HuH-7.5 (cell line): Measurements from ENCODE around the gene ROR1.

Source experiments
- DNase-seq: peaks from one replicate; pipeline ENCODE4 v3.0.0; 2011; ENCODE audit warnings: low spot score

ROR1 gene

DNA sequence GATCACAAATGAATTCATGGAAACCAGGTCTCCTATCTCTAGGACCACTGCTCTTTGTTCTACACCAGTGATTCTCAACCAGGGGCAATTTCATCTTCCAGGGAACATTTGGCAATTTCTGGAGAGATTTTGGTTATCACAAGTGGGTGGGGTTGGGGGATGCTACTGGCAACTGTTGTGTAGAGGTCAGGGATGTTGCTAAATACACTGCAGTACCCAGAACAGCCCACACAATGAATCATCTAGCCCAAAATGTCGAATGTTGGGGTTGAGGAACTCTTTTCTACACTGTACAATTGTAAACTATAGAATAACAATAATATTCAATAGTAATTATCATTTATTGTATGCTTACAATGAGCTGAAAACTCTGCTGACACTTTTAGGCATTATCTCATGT, 373.9 kb downstream of the ROR1 start:
- DNase-seq, result no peak

GRCh38 chr1:64150266-64150665, 376.4 kb downstream of the ROR1 start:
- no peak for DNase-seq

GRCh38 chr1:64150729-64151230, 377.0 kb downstream of the ROR1 start:
- no peak for DNase-seq

GRCh38 chr1:64155278-64155677, 381.5 kb downstream of the ROR1 start:
- DNase-seq, result no peak

- DNase-seq, result no peak
Observed at GRCh38 chr1:64161357-64161941, 387.6 kb downstream of the ROR1 start.

DNA sequence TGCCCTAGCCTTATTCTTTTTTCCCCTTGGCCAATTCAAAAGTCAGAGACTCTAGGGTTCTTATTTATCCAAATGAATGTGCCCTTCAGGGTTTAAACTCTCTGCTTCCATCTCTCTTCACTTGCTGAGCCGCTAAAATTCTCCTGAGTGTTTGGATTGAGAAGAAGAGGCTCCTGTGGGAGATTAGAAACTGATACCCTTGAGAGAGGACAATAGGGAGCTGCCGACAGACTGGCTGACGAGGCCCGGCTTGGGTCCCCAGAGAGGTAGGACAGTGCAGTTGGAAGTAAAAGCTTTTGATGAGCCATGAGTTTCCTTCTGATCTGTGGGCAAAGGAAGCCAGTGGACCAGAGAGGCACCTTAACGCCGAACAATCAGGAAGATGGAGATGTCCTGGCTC, 388.3 kb downstream of the ROR1 start:
- no peak for DNase-seq

- DNase-seq, result no peak
Observed at GRCh38 chr1:64162804-64163203, 389.0 kb downstream of the ROR1 start.

- DNase-seq, result no peak
Observed at GRCh38 chr1:64163431-64163830, 389.6 kb downstream of the ROR1 start.

DNA sequence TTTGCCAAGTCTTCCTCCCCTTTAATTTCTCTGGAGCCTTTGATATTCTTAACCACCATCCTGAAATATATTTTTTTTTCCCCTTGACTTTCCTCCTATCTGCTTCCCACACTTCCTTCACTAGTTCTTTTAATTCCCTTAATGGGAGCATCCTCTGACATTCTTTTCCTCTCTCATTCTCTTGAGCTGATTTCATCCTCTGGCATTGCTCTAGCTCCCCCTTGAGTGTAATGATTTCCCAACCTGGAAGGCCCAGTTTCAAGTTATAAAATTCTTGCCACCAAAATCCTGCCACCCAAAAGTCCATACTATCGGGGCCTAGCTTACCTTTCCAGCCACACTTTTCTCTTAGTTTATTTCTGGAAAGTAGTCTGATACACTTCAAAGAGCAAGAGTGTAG, 390.2 kb downstream of the ROR1 start:
- DNase-seq, result no peak

GRCh38 chr1:64166629-64167028, 392.8 kb downstream of the ROR1 start:
- no peak for DNase-seq

- DNase-seq, result no peak
Observed at GRCh38 chr1:64167176-64167575, 393.4 kb downstream of the ROR1 start.

GRCh38 chr1:64171246-64171645, 397.4 kb downstream of the ROR1 start:
- no peak for DNase-seq

DNA sequence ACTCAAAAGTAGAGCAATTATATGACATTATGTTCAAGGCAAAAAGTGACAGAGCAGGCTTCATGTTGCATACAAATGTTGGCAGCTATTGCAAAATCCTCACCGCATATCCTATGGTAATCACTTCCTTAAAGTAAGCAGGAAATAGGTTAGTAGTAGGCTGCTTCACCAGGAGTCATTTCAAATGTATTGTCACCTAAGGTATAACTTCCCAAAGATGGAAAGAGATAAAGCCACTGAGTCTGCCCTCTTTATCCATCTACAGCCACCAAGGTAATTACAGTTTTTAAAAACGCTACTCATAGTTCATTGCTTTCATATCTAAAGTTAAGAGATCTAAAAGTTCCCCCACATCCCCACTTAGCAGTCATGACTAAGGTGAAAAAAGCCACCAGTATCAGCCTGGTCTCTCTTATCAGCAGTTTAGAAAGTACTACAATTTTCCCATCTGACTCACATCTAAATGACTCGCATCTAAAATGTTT, 398.0 kb downstream of the ROR1 start:
- no peak for DNase-seq

GRCh38 chr1:64172458-64172983, 398.7 kb downstream of the ROR1 start:
- no peak for DNase-seq

GRCh38 chr1:64173336-64173940, 399.6 kb downstream of the ROR1 start:
- no peak for DNase-seq

DNA sequence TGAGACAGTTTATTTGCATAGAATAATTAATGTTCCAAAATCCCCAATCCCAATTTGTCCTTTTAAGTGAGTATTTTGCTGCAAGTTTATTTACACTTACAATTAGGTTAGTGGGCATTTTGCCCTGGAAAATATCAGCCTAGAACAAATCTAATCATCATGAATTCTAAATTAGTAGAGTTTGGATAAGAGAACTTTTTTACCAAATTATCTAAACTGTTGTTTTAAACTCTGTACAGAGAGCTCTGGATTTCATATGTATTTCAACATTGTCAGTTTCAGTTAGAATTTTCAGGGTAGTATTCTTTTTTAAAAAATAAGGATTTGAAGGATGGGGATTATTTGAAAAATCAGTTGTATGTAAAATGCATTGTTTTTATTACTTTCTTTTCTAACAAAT, 401.8 kb downstream of the ROR1 start:
- no peak for DNase-seq

DNA sequence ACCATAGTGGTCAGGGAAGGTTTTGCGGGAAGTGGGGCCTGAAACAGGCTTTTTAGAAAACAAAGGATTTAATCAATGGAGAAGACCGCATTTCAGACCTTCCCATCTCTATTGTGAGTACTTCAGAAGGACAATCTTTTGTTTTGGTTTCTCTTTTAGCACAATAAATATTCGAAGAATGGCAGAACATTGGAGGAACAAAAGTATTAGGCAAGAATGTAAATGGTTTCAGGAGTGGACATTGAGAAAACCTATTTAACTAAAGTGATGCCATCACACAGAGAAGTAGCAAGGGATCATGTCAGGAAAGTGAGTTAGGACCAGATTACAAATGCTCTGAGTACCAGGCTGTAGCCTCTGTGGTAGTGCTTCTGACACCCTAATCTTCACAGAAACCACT, 402.8 kb downstream of the ROR1 start:
- DNase-seq, result no peak

- no peak for DNase-seq
Observed at GRCh38 chr1:64179588-64179987, 405.8 kb downstream of the ROR1 start.

- no peak for DNase-seq
Observed at GRCh38 chr1:64182207-64182606, 408.4 kb downstream of the ROR1 start.

GRCh38 chr1:64183395-64184002, 409.7 kb downstream of the ROR1 start:
- no peak for DNase-seq

- no peak for DNase-seq
Observed at GRCh38 chr1:64184003-64184440, 410.2 kb downstream of the ROR1 start.

DNA sequence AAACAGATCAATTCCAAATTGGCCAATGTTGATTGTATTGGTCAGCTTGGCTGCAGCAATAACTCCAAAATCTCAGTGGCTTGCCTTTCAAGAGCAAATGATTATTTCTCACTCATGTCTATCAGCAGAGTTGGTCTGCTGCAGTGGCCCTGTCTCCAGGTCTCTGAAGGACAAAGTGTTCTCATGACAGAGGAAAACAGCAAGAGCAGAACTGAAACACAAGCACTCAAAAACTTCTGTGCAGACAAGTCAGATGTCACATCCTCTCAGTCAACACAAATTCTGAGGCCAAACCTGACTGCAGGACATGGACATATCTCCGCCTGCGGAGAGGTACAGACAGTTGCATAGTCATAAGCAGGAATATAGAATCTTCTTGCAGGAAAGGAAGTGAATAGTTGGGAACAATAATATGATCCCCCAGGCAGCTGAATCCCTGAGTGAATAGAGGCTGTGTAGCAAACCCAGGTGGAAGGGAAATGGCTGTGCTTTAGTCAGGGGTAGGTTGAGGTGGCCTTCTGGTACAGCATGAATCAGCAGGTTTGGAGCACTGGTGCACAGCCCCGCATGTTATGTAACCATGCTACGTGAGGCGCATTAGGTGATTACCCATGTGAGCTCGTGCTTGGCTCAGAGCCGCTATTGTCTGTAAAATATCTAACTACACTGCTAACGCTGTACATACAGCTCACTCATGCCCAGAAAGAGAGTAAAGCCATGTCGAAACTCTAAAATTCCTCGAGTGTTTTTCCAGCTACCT, 412.5 kb downstream of the ROR1 start:
- DNase-seq, result no peak

DNA sequence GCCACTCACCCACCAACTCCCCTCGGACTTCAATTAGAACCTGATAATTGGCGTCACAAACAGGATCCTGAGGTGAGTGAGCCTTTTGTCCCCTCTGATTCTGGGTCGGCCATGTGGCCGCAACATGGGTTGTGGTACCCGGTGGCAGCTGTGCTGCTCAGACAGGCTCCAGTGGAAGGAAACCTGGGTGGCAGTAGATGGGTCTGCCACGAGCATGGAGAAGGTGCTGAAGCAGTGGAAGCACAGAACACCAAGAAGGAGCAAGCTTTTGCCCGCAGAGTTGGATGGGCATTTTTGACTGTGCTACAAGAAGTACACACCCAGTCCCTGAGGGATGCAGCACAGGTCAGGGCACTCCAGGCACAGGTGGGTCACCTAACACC, 413.1 kb downstream of the ROR1 start:
- no peak for DNase-seq
